Measurements from ENCODE around the gene UGT1A9.
"Not testable (repeated sequence)": the region's sequence is repeated elsewhere in the genome, so short reads cannot be mapped to it uniquely, and the experiment has no call there.

UGT1A9 gene

GRCh38 chr2:233655043-233655442, 16.7 kb upstream of the UGT1A9 start:
- no peak overlapping the region for H3K27ac ChIP-seq (ENCODE audit: low read depth, low read length)
- no peak overlapping the region for H2AFZ ChIP-seq (ENCODE audit: low read length, unreplicated experiment)
- H3K4me3 ChIP-seq (ENCODE audit: low read depth, low read length) = no peak overlapping the region
- no peaks in the 10 kb centered on the region for H3K36me3 ChIP-seq (ENCODE audit: insufficient read depth, low read length)
- H3K27me3 ChIP-seq (ENCODE audit: insufficient read depth, low read length) = peaks cover 42% of the 10 kb centered on the region
- no peaks in the 10 kb centered on the region for H3K79me2 ChIP-seq (ENCODE audit: control insufficient read depth, insufficient read depth, low read length, unreplicated experiment)
- no peaks in the 10 kb centered on the region for H3K4me1 ChIP-seq (ENCODE audit: control insufficient read depth, insufficient read depth, low read length, unreplicated experiment)

DNA sequence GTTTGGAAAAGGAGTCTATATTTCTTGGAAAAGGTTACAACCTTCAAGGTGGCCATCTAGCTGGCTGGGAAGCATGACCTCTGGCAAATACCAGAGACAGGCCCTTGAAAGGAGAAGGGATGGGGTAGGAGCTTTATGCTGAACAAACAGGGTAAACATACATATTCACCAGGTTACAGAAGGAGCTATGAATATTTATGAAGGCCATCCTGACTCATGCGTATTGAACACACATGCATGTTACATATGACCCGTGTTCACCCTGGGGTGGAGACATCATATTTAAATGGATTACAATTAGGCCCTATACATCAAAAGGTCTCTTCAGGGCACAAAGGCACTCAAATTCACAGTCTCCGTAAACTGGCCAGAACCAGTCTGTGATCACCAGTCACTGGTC, 15.8 kb upstream of the UGT1A9 start:
- H3K36me3 ChIP-seq (ENCODE audit: insufficient read depth, low read length); H3K27ac ChIP-seq (ENCODE audit: low read depth, low read length); H3K79me2 ChIP-seq (ENCODE audit: control insufficient read depth, insufficient read depth, low read length, unreplicated experiment): not testable (repeated sequence)

GRCh38 chr2:233656443-233656842, 15.3 kb upstream of the UGT1A9 start:
- no peak overlapping the region for H3K4me3 ChIP-seq (ENCODE audit: low read depth, low read length)
- no peaks in the 10 kb centered on the region for H3K79me2 ChIP-seq (ENCODE audit: control insufficient read depth, insufficient read depth, low read length, unreplicated experiment)
- H2AFZ ChIP-seq (ENCODE audit: low read length, unreplicated experiment) = no peak overlapping the region
- H3K27me3 ChIP-seq (ENCODE audit: insufficient read depth, low read length) = peaks cover 49% of the 10 kb centered on the region
- H3K27ac ChIP-seq (ENCODE audit: low read depth, low read length) = no peak overlapping the region
- H3K36me3 ChIP-seq (ENCODE audit: insufficient read depth, low read length) = no peaks in the 10 kb centered on the region
- no peaks in the 10 kb centered on the region for H3K4me1 ChIP-seq (ENCODE audit: control insufficient read depth, insufficient read depth, low read length, unreplicated experiment)

More for the DNA sequence above, 15.8 kb upstream of the UGT1A9 start:
- not testable (repeated sequence) for H3K4me3 ChIP-seq (ENCODE audit: low read depth, low read length); H3K4me1 ChIP-seq (ENCODE audit: control insufficient read depth, insufficient read depth, low read length, unreplicated experiment); H2AFZ ChIP-seq (ENCODE audit: low read length, unreplicated experiment)
- H3K27me3 ChIP-seq (ENCODE audit: insufficient read depth, low read length) = peaks cover 44% of the 10 kb centered on the region

DNA sequence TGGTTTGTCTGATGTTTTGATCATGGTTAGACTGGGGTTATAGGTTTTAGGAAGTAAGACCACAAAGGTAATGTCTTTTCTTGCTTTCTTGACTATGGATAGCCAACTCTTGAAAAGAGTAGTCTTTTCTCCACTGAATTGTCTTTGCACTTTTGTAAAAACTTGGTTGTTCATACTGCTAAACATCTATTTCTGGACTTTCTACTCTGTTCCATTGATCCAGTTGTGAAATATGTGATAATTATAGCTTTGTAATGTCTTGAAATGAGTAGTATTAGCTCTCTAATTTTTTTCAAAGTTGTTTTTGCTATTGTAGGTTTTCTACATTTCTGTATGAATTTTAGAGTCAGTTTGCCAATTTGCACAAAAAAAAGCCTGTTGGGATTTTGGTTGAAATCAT, 13.1 kb upstream of the UGT1A9 start:
- H3K4me1 ChIP-seq (ENCODE audit: control insufficient read depth, insufficient read depth, low read length, unreplicated experiment) = no peaks in the 10 kb centered on the region
- H2AFZ ChIP-seq (ENCODE audit: low read length, unreplicated experiment) = no peak overlapping the region
- H3K36me3 ChIP-seq (ENCODE audit: insufficient read depth, low read length) = no peaks in the 10 kb centered on the region
- H3K27ac ChIP-seq (ENCODE audit: low read depth, low read length) = no peak overlapping the region
- no peak overlapping the region for H3K4me3 ChIP-seq (ENCODE audit: low read depth, low read length)
- H3K79me2 ChIP-seq (ENCODE audit: control insufficient read depth, insufficient read depth, low read length, unreplicated experiment) = no peaks in the 10 kb centered on the region
- H3K27me3 ChIP-seq (ENCODE audit: insufficient read depth, low read length) = peaks cover 60% of the 10 kb centered on the region

- Histone ChIP-seq H3K27ac (ENCODE audit: low read depth, low read length) (no peak overlapping the region), H3K36me3 (ENCODE audit: insufficient read depth, low read length) (no peaks in the 10 kb centered on the region), H3K27me3 (ENCODE audit: insufficient read depth, low read length) (peaks cover 51% of the 10 kb centered on the region)
These were observed 7.8 kb upstream of the UGT1A9 start for GRCh38 chr2:233663911-233664310.

GRCh38 chr2:233668605-233669260, 3.0 kb upstream of the UGT1A9 start:
- no peak overlapping the region for H3K27ac ChIP-seq (ENCODE audit: low read depth, low read length)
- H2AFZ ChIP-seq (ENCODE audit: low read length, unreplicated experiment) = no peak overlapping the region
- no peaks in the 10 kb centered on the region for H3K4me1 ChIP-seq (ENCODE audit: control insufficient read depth, insufficient read depth, low read length, unreplicated experiment)
- no peak overlapping the region for H3K4me3 ChIP-seq (ENCODE audit: low read depth, low read length)
- no peaks in the 10 kb centered on the region for H3K79me2 ChIP-seq (ENCODE audit: control insufficient read depth, insufficient read depth, low read length, unreplicated experiment)
- H3K27me3 ChIP-seq (ENCODE audit: insufficient read depth, low read length) = peaks cover 46% of the 10 kb centered on the region
- H3K36me3 ChIP-seq (ENCODE audit: insufficient read depth, low read length) = no peaks in the 10 kb centered on the region

More at GRCh38 chr2:233663911-233664310, 7.8 kb upstream of the UGT1A9 start:
- Histone ChIP-seq H3K4me1 (ENCODE audit: control insufficient read depth, insufficient read depth, low read length, unreplicated experiment) (no peaks in the 10 kb centered on the region), H3K79me2 (ENCODE audit: control insufficient read depth, insufficient read depth, low read length, unreplicated experiment) (no peaks in the 10 kb centered on the region), H2AFZ (ENCODE audit: low read length, unreplicated experiment) (no peak overlapping the region), H3K4me3 (ENCODE audit: low read depth, low read length) (no peak overlapping the region)

DNA sequence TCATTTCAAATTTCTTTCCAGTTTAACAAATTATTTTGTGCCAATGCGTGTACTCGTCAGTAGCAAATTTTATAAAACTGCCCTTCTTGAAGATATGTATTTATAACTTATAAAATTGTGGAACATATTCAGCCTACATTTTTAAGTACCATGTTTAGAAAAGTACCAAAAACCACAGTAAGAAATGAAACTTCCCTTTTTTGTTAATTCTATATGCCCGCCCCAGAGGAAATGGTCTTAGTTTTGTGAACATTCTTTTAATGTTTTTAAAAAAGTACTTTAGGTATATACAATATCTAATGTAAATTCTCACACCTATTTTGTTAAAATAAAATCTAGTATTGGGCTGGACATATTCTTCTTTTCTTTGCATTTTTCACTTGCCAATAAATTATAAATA, 1.2 kb downstream of the UGT1A9 start:
- Histone ChIP-seq H3K4me3 (ENCODE audit: low read depth, low read length) (no peak overlapping the region), H3K4me1 (ENCODE audit: control insufficient read depth, insufficient read depth, low read length, unreplicated experiment) (no peaks in the 10 kb centered on the region), H3K27ac (ENCODE audit: low read depth, low read length) (no peak overlapping the region), H3K79me2 (ENCODE audit: control insufficient read depth, insufficient read depth, low read length, unreplicated experiment) (no peaks in the 10 kb centered on the region), H2AFZ (ENCODE audit: low read length, unreplicated experiment) (no peak overlapping the region), H3K36me3 (ENCODE audit: insufficient read depth, low read length) (no peaks in the 10 kb centered on the region), H3K27me3 (ENCODE audit: insufficient read depth, low read length) (peaks cover 45% of the 10 kb centered on the region)

- Histone ChIP-seq H3K27ac (ENCODE audit: low read depth, low read length) (no peak overlapping the region), H3K27me3 (ENCODE audit: insufficient read depth, low read length) (peaks cover 46% of the 10 kb centered on the region), H2AFZ (ENCODE audit: low read length, unreplicated experiment) (no peak overlapping the region), H3K4me3 (ENCODE audit: low read depth, low read length) (no peak overlapping the region), H3K36me3 (ENCODE audit: insufficient read depth, low read length) (no peaks in the 10 kb centered on the region), H3K79me2 (ENCODE audit: control insufficient read depth, insufficient read depth, low read length, unreplicated experiment) (no peaks in the 10 kb centered on the region), H3K4me1 (ENCODE audit: control insufficient read depth, insufficient read depth, low read length, unreplicated experiment) (no peaks in the 10 kb centered on the region)
These were observed 2.2 kb downstream of the UGT1A9 start for GRCh38 chr2:233673896-233674295.

- Histone ChIP-seq H3K4me3 (ENCODE audit: low read depth, low read length) (no peak overlapping the region), H2AFZ (ENCODE audit: low read length, unreplicated experiment) (no peak overlapping the region), H3K79me2 (ENCODE audit: control insufficient read depth, insufficient read depth, low read length, unreplicated experiment) (no peaks in the 10 kb centered on the region), H3K4me1 (ENCODE audit: control insufficient read depth, insufficient read depth, low read length, unreplicated experiment) (no peaks in the 10 kb centered on the region), H3K27me3 (ENCODE audit: insufficient read depth, low read length) (peaks cover 46% of the 10 kb centered on the region), H3K27ac (ENCODE audit: low read depth, low read length) (no peak overlapping the region), H3K36me3 (ENCODE audit: insufficient read depth, low read length) (no peaks in the 10 kb centered on the region)
These were observed 2.6 kb downstream of the UGT1A9 start for GRCh38 chr2:233674314-233674713.

DNA sequence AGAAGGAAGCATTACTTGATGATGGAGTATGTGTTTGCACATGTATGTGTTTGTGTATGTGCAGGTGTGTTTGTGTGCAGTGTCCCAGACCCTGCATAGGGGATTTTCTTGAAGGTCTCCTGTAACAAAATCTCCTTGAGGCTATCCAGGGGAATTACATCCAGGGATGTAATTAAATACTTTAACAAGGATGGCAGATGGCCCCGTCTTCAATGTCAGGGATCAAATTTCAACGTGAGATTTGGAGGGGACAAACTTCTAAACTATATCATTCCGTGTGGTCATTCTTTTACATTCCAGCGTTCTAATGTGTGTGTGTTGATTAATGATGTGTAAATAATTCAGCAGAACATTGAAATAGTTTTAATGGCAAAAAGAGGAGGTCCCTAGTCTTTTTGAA, 3.3 kb downstream of the UGT1A9 start:
- Histone ChIP-seq H3K36me3 (ENCODE audit: insufficient read depth, low read length) (no peaks in the 10 kb centered on the region), H3K79me2 (ENCODE audit: control insufficient read depth, insufficient read depth, low read length, unreplicated experiment) (no peaks in the 10 kb centered on the region), H3K4me3 (ENCODE audit: low read depth, low read length) (no peak overlapping the region)

DNA sequence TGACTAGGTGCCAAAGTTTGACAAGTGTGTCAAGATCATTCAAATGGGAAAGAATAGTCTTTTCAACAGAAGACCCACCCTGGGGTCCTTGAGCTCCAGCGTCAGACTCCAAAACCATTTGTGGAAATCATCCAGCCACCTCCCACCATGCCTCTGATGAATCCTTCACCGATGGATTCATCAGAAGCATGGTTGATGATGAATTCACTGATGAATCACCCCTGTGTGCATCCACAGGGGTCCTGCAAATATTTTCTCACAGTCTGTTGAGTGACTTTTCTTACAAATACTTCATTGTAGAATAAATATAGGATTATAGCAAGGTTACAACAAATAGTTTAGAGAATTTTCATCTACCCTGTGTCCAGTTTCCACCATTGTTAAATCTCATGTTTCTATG, 4.3 kb downstream of the UGT1A9 start:
- Histone ChIP-seq H3K36me3 (ENCODE audit: insufficient read depth, low read length) (no peaks in the 10 kb centered on the region), H2AFZ (ENCODE audit: low read length, unreplicated experiment) (no peak overlapping the region), H3K27me3 (ENCODE audit: insufficient read depth, low read length) (peaks cover 33% of the 10 kb centered on the region), H3K79me2 (ENCODE audit: control insufficient read depth, insufficient read depth, low read length, unreplicated experiment) (no peaks in the 10 kb centered on the region), H3K4me3 (ENCODE audit: low read depth, low read length) (no peak overlapping the region), H3K27ac (ENCODE audit: low read depth, low read length) (no peak overlapping the region), H3K4me1 (ENCODE audit: control insufficient read depth, insufficient read depth, low read length, unreplicated experiment) (no peaks in the 10 kb centered on the region)

More for the DNA sequence above, 3.3 kb downstream of the UGT1A9 start:
- no peaks in the 10 kb centered on the region for H3K4me1 ChIP-seq (ENCODE audit: control insufficient read depth, insufficient read depth, low read length, unreplicated experiment)
- peaks cover 44% of the 10 kb centered on the region for H3K27me3 ChIP-seq (ENCODE audit: insufficient read depth, low read length)
- no peak overlapping the region for H2AFZ ChIP-seq (ENCODE audit: low read length, unreplicated experiment)
- H3K27ac ChIP-seq (ENCODE audit: low read depth, low read length) = no peak overlapping the region

Data from ACC112 (cell line).